GM10847 (cell line): ENCODE results near the gene PLD1.

Experiments used
- POLR2A ChIP-seq: IDR thresholded peaks from 2 replicates; pipeline ENCODE4 v1.6.1; 2011; ENCODE audit not compliant: insufficient read length; ENCODE audit errors: extremely low read depth

PLD1 gene

GRCh38 chr3:171840811-171841619 is 30.7 kb upstream of the PLD1 start:
- TF ChIP-seq POLR2A: no peak

DNA sequence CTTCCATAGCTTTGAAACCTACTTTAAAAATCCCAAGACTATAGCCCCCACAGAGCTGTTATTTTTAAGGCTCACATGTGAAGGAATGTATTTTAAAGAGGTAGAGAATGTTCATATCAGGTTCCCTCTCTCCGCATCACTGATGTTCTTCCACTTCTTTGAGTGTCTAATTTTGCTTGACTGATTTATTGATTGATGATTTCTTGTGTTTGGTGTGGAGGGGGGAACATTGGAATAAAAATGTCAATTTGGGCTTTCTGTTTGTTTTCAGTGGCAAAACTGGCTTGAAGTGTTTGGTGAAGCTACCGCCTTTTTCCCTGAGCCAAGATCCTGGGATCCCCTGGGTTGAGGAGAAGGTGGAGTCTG is 30.1 kb upstream of the PLD1 start:
- no peak for TF ChIP-seq POLR2A

DNA sequence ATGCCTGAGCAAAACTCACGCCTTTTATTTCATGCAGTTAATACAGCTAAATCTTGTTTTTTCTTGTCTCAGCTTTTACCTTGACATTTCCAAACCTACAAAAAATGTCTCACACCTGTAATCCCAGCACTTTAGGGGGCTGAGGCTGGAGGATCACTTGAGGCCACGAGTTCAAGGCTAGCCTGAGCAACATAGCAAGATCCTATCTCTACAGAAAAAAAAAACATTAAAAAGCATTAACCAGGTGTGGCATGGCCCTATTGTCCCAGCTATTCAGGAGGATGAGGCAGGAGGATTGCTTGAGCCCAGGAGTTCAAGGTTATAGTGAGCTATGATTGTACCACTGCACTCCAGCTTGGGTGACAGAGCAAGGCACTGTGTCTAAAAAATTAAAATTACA is 29.0 kb upstream of the PLD1 start:
- no peak for TF ChIP-seq POLR2A

GRCh38 chr3:171838218-171838720 is 28.0 kb upstream of the PLD1 start:
- TF ChIP-seq POLR2A: no peak

DNA sequence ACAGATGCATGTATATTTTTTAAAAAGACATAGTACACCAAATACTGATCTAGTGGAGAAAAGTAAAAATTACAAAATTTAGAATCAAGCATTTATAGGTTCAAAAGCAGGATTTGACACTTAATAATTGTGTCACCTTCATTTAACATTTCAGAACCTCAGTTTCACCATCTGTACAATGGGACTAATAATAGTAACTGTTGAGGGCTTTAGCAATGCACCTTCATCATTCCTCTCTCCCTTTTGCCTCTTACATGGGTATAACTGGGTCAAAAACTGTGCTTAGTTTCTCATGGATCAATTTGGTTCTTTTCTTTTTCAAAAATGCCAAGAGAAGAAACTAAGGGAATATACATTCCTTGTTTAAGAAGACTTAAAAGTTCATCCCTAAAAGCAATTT is 27.4 kb upstream of the PLD1 start:
- TF ChIP-seq POLR2A: no peak

DNA sequence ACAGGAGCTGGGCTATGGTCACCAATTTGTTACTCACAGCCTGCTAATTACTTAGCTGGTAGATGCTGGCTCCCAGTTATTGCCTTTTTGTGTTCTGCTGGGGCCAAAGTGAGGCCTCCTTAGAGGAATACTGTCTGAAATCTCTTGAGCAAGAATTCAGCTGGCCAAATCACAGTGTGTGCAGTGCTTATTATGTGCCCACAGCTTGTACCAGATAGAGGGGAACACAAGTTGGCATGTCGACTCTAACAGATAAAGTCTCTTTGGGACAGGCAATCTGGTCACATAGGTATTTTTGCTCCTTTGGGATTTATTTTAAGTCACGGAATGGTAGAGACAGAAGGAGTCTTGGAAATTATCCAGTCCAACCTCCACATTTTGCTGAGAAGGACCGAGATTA is 26.6 kb upstream of the PLD1 start:
- no peak for TF ChIP-seq POLR2A

DNA sequence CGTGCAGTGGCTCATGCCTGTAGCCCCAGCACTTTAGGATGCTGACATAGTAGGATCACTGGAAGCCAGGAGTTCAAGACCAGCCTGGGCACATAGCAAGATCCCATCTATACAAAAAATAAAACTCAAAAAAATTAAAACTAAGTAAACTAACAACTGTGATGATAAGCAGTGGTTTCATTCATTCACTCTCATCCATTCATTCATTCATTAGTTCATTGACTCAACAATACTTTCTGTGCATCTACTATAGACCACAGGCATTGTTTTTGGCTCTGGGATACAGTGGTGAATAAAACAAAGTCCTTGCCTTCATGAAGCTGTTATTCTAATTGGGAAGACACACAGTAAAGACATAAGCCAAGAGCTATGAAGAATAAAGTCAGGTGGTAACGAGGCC is 25.3 kb upstream of the PLD1 start:
- TF ChIP-seq POLR2A: no peak

DNA sequence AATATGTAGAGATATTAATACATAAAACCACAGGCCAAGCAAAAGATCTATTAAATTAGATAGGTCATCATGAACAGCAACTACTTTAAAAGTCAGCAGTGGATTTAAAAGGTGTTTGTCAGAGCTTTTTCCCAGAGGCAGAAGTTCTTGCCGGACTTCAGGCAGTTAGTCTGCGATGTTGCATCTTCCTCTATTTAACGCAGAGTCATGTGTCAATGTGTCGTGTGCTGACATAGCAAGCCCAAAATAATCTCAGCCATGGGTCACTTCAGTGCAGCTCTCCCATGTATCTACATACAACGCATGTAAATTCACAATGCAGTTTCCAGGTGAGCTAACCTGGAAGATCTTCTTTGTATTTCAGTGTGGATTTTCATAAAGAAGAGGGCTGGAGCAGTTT is 24.8 kb upstream of the PLD1 start:
- TF ChIP-seq POLR2A: no peak

DNA sequence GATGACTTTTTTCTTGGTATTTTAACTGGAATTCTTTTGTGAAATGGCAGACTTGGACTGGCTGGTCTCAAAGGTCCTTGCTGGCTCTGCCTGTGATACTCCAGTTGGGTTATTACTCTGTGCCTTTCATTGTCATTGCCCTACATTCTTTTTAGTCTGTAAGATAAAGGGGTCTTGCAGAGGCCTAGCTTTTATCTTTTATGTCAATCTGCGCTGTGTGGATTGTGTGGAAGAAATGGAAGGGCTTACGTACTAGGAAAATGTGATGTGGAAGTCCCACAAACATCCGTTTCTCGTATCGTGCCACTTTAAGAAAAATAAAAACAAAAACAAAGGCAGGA is 24.1 kb upstream of the PLD1 start:
- no peak for TF ChIP-seq POLR2A

GRCh38 chr3:171833789-171834460 is 23.6 kb upstream of the PLD1 start:
- no peak for TF ChIP-seq POLR2A

- TF ChIP-seq POLR2A: no peak
These were observed 22.7 kb upstream of the PLD1 start for GRCh38 chr3:171832989-171833388.

DNA sequence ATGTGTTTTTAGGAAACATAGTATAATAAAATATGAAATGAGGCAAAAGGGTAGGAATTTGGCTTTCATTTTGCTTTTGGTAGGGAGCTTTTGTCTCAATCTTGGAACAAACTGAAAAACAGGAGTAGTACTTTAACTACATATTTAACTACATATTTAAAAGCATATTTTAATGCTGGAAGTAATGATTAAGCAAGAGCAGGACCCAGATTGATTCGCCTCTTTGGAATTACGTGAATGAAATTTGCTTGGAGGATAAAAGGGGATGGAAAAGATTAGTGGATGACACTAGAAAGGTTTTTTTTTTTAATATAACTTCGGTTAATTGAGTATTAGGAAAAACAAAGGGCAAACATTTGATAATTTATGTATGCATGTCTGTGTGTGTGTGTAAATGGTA is 21.7 kb upstream of the PLD1 start:
- TF ChIP-seq POLR2A: no peak

DNA sequence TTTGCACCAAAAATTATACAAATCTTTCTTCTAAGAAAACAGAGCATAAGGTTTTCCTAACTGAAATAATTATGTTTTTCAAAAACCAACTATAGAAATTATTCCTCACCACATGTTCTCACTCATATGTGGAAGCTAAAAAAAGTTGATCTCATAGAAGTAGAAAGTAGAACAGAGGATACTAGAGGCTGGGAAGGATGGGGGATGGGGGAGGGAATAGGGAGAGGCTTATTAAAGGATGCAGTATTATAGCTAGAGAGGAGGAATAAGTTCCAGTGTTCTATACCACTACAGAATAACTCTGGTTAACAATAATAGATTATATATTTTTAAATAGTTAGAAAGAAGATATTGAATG is 20.2 kb upstream of the PLD1 start:
- TF ChIP-seq POLR2A: no peak

- no peak for TF ChIP-seq POLR2A
These were observed 19.7 kb upstream of the PLD1 start for GRCh38 chr3:171829841-171830517.

DNA sequence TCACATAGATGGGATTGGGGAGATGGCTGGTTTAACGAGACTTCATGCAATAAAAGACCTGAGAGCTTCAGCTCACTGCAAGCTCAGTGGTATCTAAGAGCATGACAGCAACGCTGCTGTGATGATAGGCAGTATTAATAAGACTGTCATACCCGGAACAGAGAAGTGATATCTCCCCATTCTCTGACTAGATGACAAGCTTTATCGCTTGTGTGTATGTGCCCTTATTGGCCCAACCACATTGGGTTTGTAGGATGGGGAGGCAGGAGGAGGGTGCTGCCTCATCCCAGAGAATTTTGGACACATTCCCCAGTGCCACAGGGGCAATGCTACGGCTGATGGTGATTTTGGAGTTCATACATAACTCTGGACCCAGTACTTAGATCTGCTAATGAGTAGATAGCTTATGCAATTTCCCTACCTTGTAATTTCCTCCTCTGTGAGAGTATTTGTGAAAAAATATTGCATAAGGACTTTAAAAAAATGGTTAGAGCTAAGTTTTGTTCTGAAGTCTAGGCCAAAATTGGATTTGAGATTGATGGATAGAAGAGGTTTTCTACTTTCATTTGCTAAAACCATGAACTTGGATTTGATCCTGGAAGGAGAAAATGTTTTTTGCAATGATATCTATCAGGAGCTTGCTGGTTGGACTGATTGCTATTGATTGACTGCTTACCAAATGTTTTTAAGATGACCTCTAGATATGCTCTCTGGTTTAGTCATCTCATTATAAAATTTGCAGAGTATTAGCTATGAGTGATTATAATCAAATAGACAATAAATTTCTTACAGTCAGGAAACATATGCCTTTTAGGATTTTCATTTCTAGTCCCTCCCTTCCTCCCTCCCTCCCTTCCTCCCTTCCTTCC is 18.9 kb upstream of the PLD1 start:
- no peak for TF ChIP-seq POLR2A
